ENCODE measurements around the gene BRIP1.
"Not testable (repeated sequence)": the region's sequence is repeated elsewhere in the genome, so short reads cannot be mapped to it uniquely, and the experiment has no call there.

BRIP1 gene

GRCh38 chr17:61863801-61864126 is 436 bp upstream of the BRIP1 start:
- DNase-seq (ENCODE audit: low read depth in 2 of 2) = no peak

GRCh38 chr17:61862105-61862574 is 1.2 kb downstream of the BRIP1 start:
- DNase-seq (ENCODE audit: low read depth in 2 of 2) = no peak

GRCh38 chr17:61860397-61860796 is 2.9 kb downstream of the BRIP1 start:
- DNase-seq (ENCODE audit: low read depth in 2 of 2) = not testable (repeated sequence)

- DNase-seq (ENCODE audit: low read depth in 2 of 2) = no peak
Observed at GRCh38 chr17:61856035-61856434, 7.3 kb downstream of the BRIP1 start.

- DNase-seq (ENCODE audit: low read depth in 2 of 2) = no peak
Observed at GRCh38 chr17:61852857-61853256, 10.5 kb downstream of the BRIP1 start.

GRCh38 chr17:61849674-61850073 is 13.7 kb downstream of the BRIP1 start:
- no peak for DNase-seq (ENCODE audit: low read depth in 2 of 2)

- DNase-seq (ENCODE audit: low read depth in 2 of 2) = no peak
Observed at GRCh38 chr17:61848896-61849295, 14.4 kb downstream of the BRIP1 start.

GRCh38 chr17:61848247-61848646 is 15.1 kb downstream of the BRIP1 start:
- DNase-seq (ENCODE audit: low read depth in 2 of 2) = no peak

GRCh38 chr17:61847659-61848058 is 15.7 kb downstream of the BRIP1 start:
- DNase-seq (ENCODE audit: low read depth in 2 of 2) = no peak

- DNase-seq (ENCODE audit: low read depth in 2 of 2) = no peak
Observed at GRCh38 chr17:61846761-61847375, 16.5 kb downstream of the BRIP1 start.

GRCh38 chr17:61846088-61846487 is 17.2 kb downstream of the BRIP1 start:
- DNase-seq (ENCODE audit: low read depth in 2 of 2) = no peak

GRCh38 chr17:61843435-61843834 is 19.9 kb downstream of the BRIP1 start:
- no peak for DNase-seq (ENCODE audit: low read depth in 2 of 2)

- DNase-seq (ENCODE audit: low read depth in 2 of 2) = no peak
Observed at GRCh38 chr17:61842899-61843298, 20.4 kb downstream of the BRIP1 start.

GRCh38 chr17:61839300-61839786 is 24.0 kb downstream of the BRIP1 start:
- DNase-seq (ENCODE audit: low read depth in 2 of 2) = no peak

- DNase-seq (ENCODE audit: low read depth in 2 of 2) = peak in 1 of 2 donors; percentile 24
Observed at GRCh38 chr17:61837175-61838051, 25.9 kb downstream of the BRIP1 start.

- DNase-seq (ENCODE audit: low read depth in 2 of 2) = no peak
Observed at GRCh38 chr17:61836266-61837174, 26.8 kb downstream of the BRIP1 start.

- DNase-seq (ENCODE audit: low read depth in 2 of 2) = no peak
Observed at GRCh38 chr17:61835606-61836005, 27.7 kb downstream of the BRIP1 start.

GRCh38 chr17:61834610-61835009 is 28.7 kb downstream of the BRIP1 start:
- no peak for DNase-seq (ENCODE audit: low read depth in 2 of 2)

GRCh38 chr17:61833536-61834193 is 29.7 kb downstream of the BRIP1 start:
- no peak for DNase-seq (ENCODE audit: low read depth in 2 of 2)

- DNase-seq (ENCODE audit: low read depth in 2 of 2) = no peak
Observed at GRCh38 chr17:61832463-61832862, 30.9 kb downstream of the BRIP1 start.

GRCh38 chr17:61831099-61831498 is 32.2 kb downstream of the BRIP1 start:
- no peak for DNase-seq (ENCODE audit: low read depth in 2 of 2)

Data from stimulated activated CD4-positive, alpha-beta T cell treated with anti-CD3 and anti-CD28 coated beads, Interleukin-1b, Interleukin-23, amount 100 ng/mL, for 1 hour (primary cell).